GM10266 (cell line): ENCODE results near the gene CCDC150.

Source experiments
- DNase-seq: peaks from one replicate; pipeline ENCODE4 v3.0.0; 2012; ENCODE audit errors: extremely low spot score
- TF ChIP-seq, protein P1 (sequence below): IDR thresholded peaks from 2 replicates; pipeline ENCODE4 v1.5.1; 2012; ENCODE audit warnings: mild to moderate bottlenecking, low read depth; ENCODE audit not compliant: control insufficient read depth, insufficient read depth; ENCODE audit errors: missing control alignments

The CCDC150 gene

DNA sequence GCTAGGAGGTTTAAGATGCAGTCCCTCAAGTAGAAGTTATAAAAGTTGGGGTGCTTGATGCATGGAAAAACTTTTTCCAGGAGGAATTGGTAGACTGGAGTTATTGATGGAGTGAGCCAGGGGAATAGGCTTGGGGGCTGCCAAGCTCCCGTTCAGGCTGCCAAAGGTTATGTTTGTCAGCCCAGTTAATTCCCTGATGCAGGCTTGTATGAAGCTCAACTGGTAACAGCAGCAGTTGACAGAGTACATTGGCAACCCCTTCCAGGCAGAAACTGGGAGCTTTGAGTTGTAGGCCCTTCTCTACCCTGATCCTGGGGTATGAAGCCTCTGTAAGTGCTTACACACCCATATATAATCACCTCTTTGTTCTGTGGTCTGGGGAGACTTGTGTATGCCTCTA lies 16.2 kb downstream of the CCDC150 start:
- DNase-seq = no peak
- TF ChIP-seq, protein P1, sequence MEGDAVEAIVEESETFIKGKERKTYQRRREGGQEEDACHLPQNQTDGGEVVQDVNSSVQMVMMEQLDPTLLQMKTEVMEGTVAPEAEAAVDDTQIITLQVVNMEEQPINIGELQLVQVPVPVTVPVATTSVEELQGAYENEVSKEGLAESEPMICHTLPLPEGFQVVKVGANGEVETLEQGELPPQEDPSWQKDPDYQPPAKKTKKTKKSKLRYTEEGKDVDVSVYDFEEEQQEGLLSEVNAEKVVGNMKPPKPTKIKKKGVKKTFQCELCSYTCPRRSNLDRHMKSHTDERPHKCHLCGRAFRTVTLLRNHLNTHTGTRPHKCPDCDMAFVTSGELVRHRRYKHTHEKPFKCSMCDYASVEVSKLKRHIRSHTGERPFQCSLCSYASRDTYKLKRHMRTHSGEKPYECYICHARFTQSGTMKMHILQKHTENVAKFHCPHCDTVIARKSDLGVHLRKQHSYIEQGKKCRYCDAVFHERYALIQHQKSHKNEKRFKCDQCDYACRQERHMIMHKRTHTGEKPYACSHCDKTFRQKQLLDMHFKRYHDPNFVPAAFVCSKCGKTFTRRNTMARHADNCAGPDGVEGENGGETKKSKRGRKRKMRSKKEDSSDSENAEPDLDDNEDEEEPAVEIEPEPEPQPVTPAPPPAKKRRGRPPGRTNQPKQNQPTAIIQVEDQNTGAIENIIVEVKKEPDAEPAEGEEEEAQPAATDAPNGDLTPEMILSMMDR = no peak

DNA sequence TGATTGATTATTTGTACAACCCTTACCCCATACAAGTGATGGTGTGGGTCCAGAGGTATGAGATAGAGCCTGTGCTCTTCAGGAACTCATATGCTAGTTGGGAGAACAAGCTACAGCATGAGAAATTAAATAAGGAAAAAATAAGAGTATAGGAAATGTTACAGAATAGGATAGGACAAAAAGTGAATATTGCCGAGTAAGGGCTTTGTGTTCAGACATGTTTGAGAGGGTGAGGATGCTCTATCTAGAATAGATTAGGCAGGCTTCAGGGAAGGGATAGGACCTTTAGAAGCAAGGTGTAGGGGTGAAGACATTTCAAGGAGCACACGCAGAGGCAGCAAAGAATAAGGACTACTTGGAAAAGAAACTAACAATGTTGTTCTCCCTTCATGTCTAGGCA lies 17.8 kb downstream of the CCDC150 start:
- TF ChIP-seq, protein P1 = no peak
- no peak for DNase-seq

GRCh38 chr2:196659844-196660243 lies 20.3 kb downstream of the CCDC150 start:
- TF ChIP-seq, protein P1 = no peak

DNA sequence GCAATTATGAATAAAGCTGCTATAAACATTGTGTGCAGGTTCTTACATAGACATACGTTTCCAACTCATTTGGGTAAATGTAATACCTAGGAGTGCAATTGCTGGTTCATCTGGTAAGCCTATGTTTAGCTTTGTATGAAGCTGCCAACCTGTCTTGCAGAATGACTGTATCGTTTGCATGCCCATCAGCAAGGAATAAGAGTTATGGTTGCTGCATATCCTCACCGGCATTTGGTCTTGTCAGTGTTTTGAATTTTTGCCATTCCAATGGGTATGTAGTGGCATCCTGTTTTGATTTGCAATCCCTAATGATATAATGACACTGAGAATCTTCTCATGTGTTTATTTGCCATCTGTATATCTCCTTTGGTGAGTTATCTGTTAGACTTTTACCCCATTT lies 20.7 kb downstream of the CCDC150 start:
- TF ChIP-seq, protein P1 = no peak
- DNase-seq = no peak

More at GRCh38 chr2:196659844-196660243, 20.3 kb downstream of the CCDC150 start:
- no peak for DNase-seq

DNA sequence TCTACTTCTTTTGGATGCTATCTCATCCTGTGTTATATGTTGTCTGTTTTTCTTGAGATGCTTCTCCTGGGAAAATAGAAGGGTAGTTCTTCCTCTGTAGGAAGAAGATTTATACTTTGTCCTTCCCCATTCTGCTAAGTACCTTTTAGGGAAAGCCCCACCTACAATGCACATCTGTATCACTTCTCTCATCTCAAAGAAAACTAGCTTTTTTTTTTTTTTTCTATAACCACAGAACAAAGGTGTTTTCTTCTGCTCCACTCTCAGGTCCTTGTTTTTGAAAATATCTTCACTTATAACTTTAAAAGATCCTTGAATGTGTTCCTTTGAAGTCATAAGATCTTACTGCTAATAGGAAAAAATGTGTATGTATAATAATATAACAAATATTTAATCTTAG lies 30.8 kb downstream of the CCDC150 start:
- no peak for DNase-seq
- TF ChIP-seq, protein P1 = no peak

DNA sequence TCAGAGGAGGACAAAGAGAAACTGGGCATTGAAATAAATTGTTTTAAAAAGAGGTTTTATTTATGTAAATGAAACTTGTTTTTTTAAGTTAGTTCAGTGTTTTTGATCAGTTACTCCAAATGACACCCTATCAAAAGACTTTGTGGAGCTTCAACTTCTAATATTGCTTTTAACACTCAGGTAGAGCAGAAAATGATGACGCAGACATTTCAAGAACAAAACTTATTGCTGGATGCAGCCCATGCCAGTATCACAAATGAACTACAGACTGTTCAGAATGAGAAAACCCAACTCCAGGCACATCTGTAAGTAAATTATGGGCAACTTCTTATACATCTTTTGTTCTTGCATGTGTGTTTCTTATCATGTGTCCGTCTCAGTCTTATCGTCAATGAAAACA lies 36.4 kb downstream of the CCDC150 start:
- TF ChIP-seq, protein P1 = no peak
- no peak for DNase-seq

DNA sequence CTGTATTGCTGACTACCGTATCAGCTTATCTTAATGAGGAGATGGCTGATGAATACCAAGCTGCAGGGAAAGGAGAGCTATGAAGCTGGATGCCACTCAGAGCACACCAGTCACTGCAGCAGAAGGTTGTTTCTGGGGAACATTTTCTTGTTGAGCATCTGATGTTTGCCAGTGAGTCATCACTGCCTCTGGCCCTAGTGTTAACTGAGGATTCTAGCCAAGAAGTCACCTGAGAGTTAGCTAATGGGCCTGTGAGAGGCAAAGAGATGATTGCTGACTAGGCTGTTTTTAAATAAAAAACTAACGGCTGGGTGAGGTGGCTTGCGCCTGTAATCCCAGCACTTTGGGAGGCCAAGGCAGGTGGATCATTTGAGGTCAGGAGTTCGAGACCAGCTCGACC lies 37.9 kb downstream of the CCDC150 start:
- no peak for DNase-seq
- TF ChIP-seq, protein P1 = no peak

DNA sequence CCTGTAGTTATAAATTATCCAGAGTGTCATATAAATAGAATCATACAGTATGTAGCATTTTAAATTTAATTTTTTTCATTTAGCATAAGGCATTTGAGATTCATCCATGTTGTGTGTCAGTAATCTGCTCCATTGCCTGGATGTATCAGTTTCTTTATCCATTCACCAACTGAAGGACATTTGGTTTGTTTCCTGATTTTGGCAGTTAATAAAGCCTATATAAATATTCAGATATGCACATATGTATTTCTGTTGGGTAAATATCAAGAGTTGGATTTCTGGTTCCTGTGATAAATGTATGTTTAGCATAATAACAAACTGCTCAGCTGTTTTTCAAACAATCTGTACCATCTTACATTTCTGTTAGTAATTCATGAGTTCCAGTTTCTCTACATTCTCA lies 39.9 kb downstream of the CCDC150 start:
- DNase-seq = no peak
- TF ChIP-seq, protein P1 = no peak
